Neural cell (in vitro differentiated cells): ENCODE results near the gene PLEKHG5. TPM values are rescaled to one million over a fixed set of nuclear protein-coding genes. Genes with fewer than 3 reads are reported as not detected.

ENCODE experiments used
- H2AFZ ChIP-seq: fragments of 200-600, 300-800 bp; sonication (generic), shearing (Covaris generic); 2 replicates; pipeline ENCODE4 v1.6.0; 2014; ENCODE audit warnings: low read depth, mild to moderate bottlenecking, antibody characterized with exemption, low read length, moderate library complexity
- H3F3A ChIP-seq: fragments of 200-600 bp; shearing (Covaris generic); 2 replicates; pipeline ENCODE4 v1.6.1; 2016; ENCODE audit warnings: mild to moderate bottlenecking, moderate library complexity, mixed read lengths, antibody characterized with exemption, low read length; ENCODE audit not compliant: insufficient read depth, poor library complexity, severe bottlenecking
- H3K27ac ChIP-seq: fragments of 200-600, 300-800 bp; sonication (generic), shearing (Covaris generic); 2 replicates; pipeline ENCODE4 v1.5.1; 2014; ENCODE audit warnings: mild to moderate bottlenecking, low read length, moderate library complexity
- H3K27me3 ChIP-seq: fragments of 300-800, 200-600 bp; sonication (generic), shearing (Covaris generic); 2 replicates; pipeline ENCODE4 v1.6.0; 2014; ENCODE audit warnings: mild to moderate bottlenecking, low read depth, low read length, moderate library complexity; ENCODE audit not compliant: insufficient read depth
- H3K36me3 ChIP-seq: fragments of 300-800, 200-600 bp; sonication (generic), shearing (Covaris generic); 2 replicates; pipeline ENCODE4 v1.5.1; 2014; ENCODE audit warnings: mild to moderate bottlenecking, antibody characterized with exemption, low read length, moderate library complexity; ENCODE audit not compliant: insufficient read depth
- H3K4me2 ChIP-seq: fragments of 300-800, 200-600 bp; sonication (generic), shearing (Covaris generic); 2 replicates; pipeline ENCODE4 v1.6.0; 2014; ENCODE audit warnings: mild to moderate bottlenecking, low read length
- H3K4me3 ChIP-seq: fragments of 300-800, 200-600 bp; sonication (generic), shearing (Covaris generic); 2 replicates; pipeline ENCODE4 v1.5.1; 2014; ENCODE audit warnings: mild to moderate bottlenecking, low read length, moderate library complexity
- H3K79me2 ChIP-seq: fragments of 200-600 bp; shearing (Covaris generic); replicated peaks from 2 replicates; pipeline ENCODE4 v1.6.0; 2014; ENCODE audit warnings: mild to moderate bottlenecking, low read length, moderate library complexity; ENCODE audit not compliant: insufficient read depth
- H3K9ac ChIP-seq: fragments of 300-800, 200-600 bp; sonication (generic), shearing (Covaris generic); 2 replicates; pipeline ENCODE4 v1.6.1; 2016; ENCODE audit warnings: mild to moderate bottlenecking, low read length, mixed read lengths
- H3K9me2 ChIP-seq: fragments of 200-600 bp; shearing (Covaris generic); 2 replicates; pipeline ENCODE4 v1.6.1; 2016; ENCODE audit warnings: mild to moderate bottlenecking, low read length, mixed read lengths; ENCODE audit not compliant: insufficient read depth
- H3K9me3 ChIP-seq: fragments of 200-600, 300-800 bp; sonication (generic), shearing (Covaris generic); 2 replicates; pipeline ENCODE4 v1.6.1; 2016; ENCODE audit warnings: mild to moderate bottlenecking, mixed run types, low read length, moderate library complexity, mixed read lengths
- H4K20me1 ChIP-seq: fragments of 200-600 bp; shearing (Covaris generic); 2 replicates; pipeline ENCODE4 v1.6.1; 2016; ENCODE audit warnings: mild to moderate bottlenecking, mixed run types; ENCODE audit not compliant: insufficient read depth
- EZH2 ChIP-seq: fragments of 200-600, 300-800 bp; shearing (Covaris generic), sonication (generic); IDR thresholded peaks from 2 replicates; pipeline ENCODE4 v1.6.1; 2014; ENCODE audit warnings: antibody characterized with exemption, low read length, borderline replicate concordance, mild to moderate bottlenecking; ENCODE audit not compliant: insufficient read depth, poor library complexity, severe bottlenecking
- MXI1 ChIP-seq: fragments of 450-650 bp; conservative IDR thresholded peaks from 2 replicates; pipeline ENCODE4 v1.6.1; 2014; ENCODE audit warnings: antibody characterized with exemption, mild to moderate bottlenecking; ENCODE audit not compliant: poor library complexity, severe bottlenecking
- POLR2AphosphoS5 ChIP-seq: IDR thresholded peaks from 2 replicates; pipeline ENCODE4 v1.6.1; 2012
- RAD21 ChIP-seq: fragments of 450-650 bp; conservative IDR thresholded peaks from 2 replicates; pipeline ENCODE4 v1.6.1; 2014; ENCODE audit warnings: antibody characterized with exemption, mild to moderate bottlenecking, moderate library complexity
- REST ChIP-seq: IDR thresholded peaks from 2 replicates; pipeline ENCODE4 v1.6.1; 2012; ENCODE audit warnings: borderline replicate concordance
- SMC3 ChIP-seq: fragments of 450-650 bp; conservative IDR thresholded peaks from 2 replicates; pipeline ENCODE4 v1.6.1; 2014; ENCODE audit warnings: antibody characterized with exemption, mild to moderate bottlenecking, moderate library complexity; ENCODE audit not compliant: poor library complexity
- polyA plus RNA-seq: library from polyadenylated mRNA; depleted of rRNA; stranded (reverse); fragments of >200 nt; gene quantifications from 2 replicates; pipeline ENCODE4 v1.2.3, GENCODE V29; 2014
- TF ChIP-seq, protein P1 (sequence below): fragments of 450-650 bp; IDR thresholded peaks from 2 replicates; pipeline ENCODE4 v1.5.1; 2014; ENCODE audit warnings: antibody characterized with exemption, mild to moderate bottlenecking, moderate library complexity; ENCODE audit not compliant: poor library complexity, severe bottlenecking

Gene PLEKHG5
- polyA plus RNA-seq, 1 donor from 2014 or later = 24.0 TPM

DNA sequence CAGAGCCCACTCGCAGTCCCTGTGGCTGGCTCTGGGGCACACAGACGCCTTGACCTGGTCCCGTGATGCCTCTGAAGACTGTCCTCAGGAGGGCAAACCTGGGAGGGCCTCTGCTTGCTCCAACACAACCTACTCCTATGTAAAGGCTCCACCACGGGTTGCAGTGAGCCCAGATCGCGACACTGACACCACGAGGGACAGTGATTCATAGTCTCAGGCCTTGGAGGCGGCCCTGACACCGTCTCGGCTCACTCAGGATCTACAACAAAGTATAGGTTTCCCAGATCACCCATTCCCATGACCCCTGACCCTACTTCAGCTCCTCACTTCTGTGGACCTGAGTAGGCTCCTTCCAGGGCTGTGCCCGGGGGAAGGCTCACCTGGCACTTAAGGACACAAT lies 34.8 kb upstream of the PLEKHG5 start:
- Histone ChIP-seq H3K27me3 (no peaks in the 10 kb centered on the region), H3K9me2 (no peaks in the 10 kb centered on the region), H4K20me1 (no peaks in the 10 kb centered on the region), H3K9ac (no peak overlapping the region), H3K4me3 (no peak overlapping the region), H3K27ac (no peak overlapping the region), H2AFZ (no peak overlapping the region), H3K9me3 (no peaks in the 10 kb centered on the region), H3K4me2 (no peak overlapping the region), H3K36me3 (peaks cover 12% of the 10 kb centered on the region), H3F3A (no peaks in the 10 kb centered on the region), H3K79me2 (no peaks in the 10 kb centered on the region)
- TF ChIP-seq RAD21 = no peak
- TF ChIP-seq SMC3 = no peak
- TF ChIP-seq EZH2 = no peak
- no peak for TF ChIP-seq REST

- no peaks in the 10 kb centered on the region for H3F3A ChIP-seq
- H3K9ac ChIP-seq = no peak overlapping the region
- H3K4me3 ChIP-seq = no peak overlapping the region
- no peaks in the 10 kb centered on the region for H3K9me2 ChIP-seq
- H3K4me2 ChIP-seq = no peak overlapping the region
- TF ChIP-seq, protein P1, sequence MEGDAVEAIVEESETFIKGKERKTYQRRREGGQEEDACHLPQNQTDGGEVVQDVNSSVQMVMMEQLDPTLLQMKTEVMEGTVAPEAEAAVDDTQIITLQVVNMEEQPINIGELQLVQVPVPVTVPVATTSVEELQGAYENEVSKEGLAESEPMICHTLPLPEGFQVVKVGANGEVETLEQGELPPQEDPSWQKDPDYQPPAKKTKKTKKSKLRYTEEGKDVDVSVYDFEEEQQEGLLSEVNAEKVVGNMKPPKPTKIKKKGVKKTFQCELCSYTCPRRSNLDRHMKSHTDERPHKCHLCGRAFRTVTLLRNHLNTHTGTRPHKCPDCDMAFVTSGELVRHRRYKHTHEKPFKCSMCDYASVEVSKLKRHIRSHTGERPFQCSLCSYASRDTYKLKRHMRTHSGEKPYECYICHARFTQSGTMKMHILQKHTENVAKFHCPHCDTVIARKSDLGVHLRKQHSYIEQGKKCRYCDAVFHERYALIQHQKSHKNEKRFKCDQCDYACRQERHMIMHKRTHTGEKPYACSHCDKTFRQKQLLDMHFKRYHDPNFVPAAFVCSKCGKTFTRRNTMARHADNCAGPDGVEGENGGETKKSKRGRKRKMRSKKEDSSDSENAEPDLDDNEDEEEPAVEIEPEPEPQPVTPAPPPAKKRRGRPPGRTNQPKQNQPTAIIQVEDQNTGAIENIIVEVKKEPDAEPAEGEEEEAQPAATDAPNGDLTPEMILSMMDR = peak; percentile 17
- no peak for TF ChIP-seq REST
- TF ChIP-seq RAD21 = peak; percentile 12
- no peak for TF ChIP-seq POLR2AphosphoS5
- TF ChIP-seq EZH2 = no peak
- no peak for TF ChIP-seq SMC3
- no peak for TF ChIP-seq MXI1
- no peaks in the 10 kb centered on the region for H4K20me1 ChIP-seq
- H2AFZ ChIP-seq = no peak overlapping the region
- H3K79me2 ChIP-seq = no peaks in the 10 kb centered on the region
- H3K27me3 ChIP-seq = no peaks in the 10 kb centered on the region
- H3K9me3 ChIP-seq = no peaks in the 10 kb centered on the region
- peaks cover 3% of the 10 kb centered on the region for H3K36me3 ChIP-seq
- H3K27ac ChIP-seq = no peak overlapping the region
Observed at GRCh38 chr1:6523566-6523965, 32.1 kb upstream of the PLEKHG5 start.
